Lung microvascular endothelial cell (primary cell): ENCODE results near the gene ZNF488. TPM values are rescaled to one million over a fixed set of nuclear protein-coding genes. Genes with fewer than 3 reads are reported as not detected.

ENCODE experiments used
- DNase-seq, 2 donors: peaks; one replicate each; pipeline versions ENCODE4 v3.0.0 to v3.0.0-alpha.2; 2010; ENCODE audit warnings: low read depth in 2 of 2
- total RNA-seq: library from RNA; depleted of rRNA; stranded (reverse); fragments of >200 nt; gene quantifications from 2 replicates; pipeline ENCODE4 v1.2.1, GENCODE V29; 2014

The ZNF488 gene
- total RNA-seq, 1 donor from 2014 or later, result under 0.01 TPM

GRCh38 chr10:47332371-47332770, 51.7 kb downstream of the ZNF488 start:
- no peak for DNase-seq

- DNase-seq, result no peak
Observed at GRCh38 chr10:47331954-47332353, 52.1 kb downstream of the ZNF488 start.

GRCh38 chr10:47331491-47331890, 52.6 kb downstream of the ZNF488 start:
- DNase-seq, result no peak

GRCh38 chr10:47330804-47331203, 53.3 kb downstream of the ZNF488 start:
- DNase-seq, result no peak

GRCh38 chr10:47330366-47330765, 53.7 kb downstream of the ZNF488 start:
- no peak for DNase-seq

- DNase-seq, result no peak
Observed at GRCh38 chr10:47329855-47330254, 54.2 kb downstream of the ZNF488 start.

GRCh38 chr10:47326927-47327330, 57.2 kb downstream of the ZNF488 start:
- DNase-seq, result no peak

GRCh38 chr10:47326306-47326926, 57.7 kb downstream of the ZNF488 start:
- DNase-seq, result no peak

- no peak for DNase-seq
Observed at GRCh38 chr10:47325303-47326291, 58.5 kb downstream of the ZNF488 start.

GRCh38 chr10:47323636-47324296, 60.3 kb downstream of the ZNF488 start:
- DNase-seq, result peak in 1 of 2 donors; percentile 11

GRCh38 chr10:47323087-47323486, 61.0 kb downstream of the ZNF488 start:
- DNase-seq, result no peak

GRCh38 chr10:47322300-47323061, 61.6 kb downstream of the ZNF488 start, which contains the start of gene GDF2:
TSS of gene GDF2 (plus strand) at chr10:47322454. CDS start at chr10:47322669, 215 bp downstream.
- DNase-seq, result no peak

GRCh38 chr10:47321521-47322195, 62.4 kb downstream of the ZNF488 start:
- no peak for DNase-seq

- no peak for DNase-seq
Observed at GRCh38 chr10:47320812-47321211, 63.3 kb downstream of the ZNF488 start.

- no peak for DNase-seq
Observed at GRCh38 chr10:47319784-47320183, 64.3 kb downstream of the ZNF488 start.

- no peak for DNase-seq
Observed at GRCh38 chr10:47318706-47319105, 65.4 kb downstream of the ZNF488 start.

GRCh38 chr10:47317251-47317650, 66.8 kb downstream of the ZNF488 start:
- DNase-seq, result no peak

- no peak for DNase-seq
Observed at GRCh38 chr10:47316131-47316530, 68.0 kb downstream of the ZNF488 start.
